Uterus (tissue), 4 donors: ENCODE results near the gene UBE3C. TPM values are rescaled to one million over a fixed set of nuclear protein-coding genes. Genes with fewer than 3 reads are reported as not detected.

Experiments used
- DNase-seq, 2 donors: peaks; one replicate each; pipeline ENCODE4 v3.0.0-alpha.2; 2019 to 2020
- H3K27ac ChIP-seq, 2 donors: fragments of 200-600 bp; sonication (generic); 1 replicate in 1 of 2; 2 replicates in 1 of 2; pipeline ENCODE4 v1.5.1; 2016 to 2018
- H3K27me3 ChIP-seq, 2 donors: fragments of 200-600 bp; sonication (generic); one replicate each; pipeline ENCODE4 v1.5.1; 2018 to 2019; ENCODE audit warnings: control low read depth in 1 of 2
- H3K36me3 ChIP-seq, 2 donors: fragments of 200-600 bp; sonication (generic); one replicate each; pipeline ENCODE4 v1.5.1; 2019; ENCODE audit warnings: control low read depth in 1 of 2
- H3K4me1 ChIP-seq, 2 donors: fragments of 200-600 bp; sonication (generic); one replicate each; pipeline ENCODE4 v1.5.1; 2018 to 2019; ENCODE audit warnings: control low read depth in 1 of 2
- H3K4me3 ChIP-seq, 2 donors: fragments of 200-600 bp; sonication (generic); 1 replicate in 1 of 2; 2 replicates in 1 of 2; pipeline ENCODE4 v1.5.1; 2018 to 2019; ENCODE audit warnings: mild to moderate bottlenecking in 1 of 2
- H3K9me3 ChIP-seq, 2 donors: fragments of 200-600 bp; sonication (generic); one replicate each; pipeline ENCODE4 v1.5.1; 2019; ENCODE audit warnings: control low read depth in 1 of 2
- POLR2A ChIP-seq, 2 donors: fragments of 450-650 bp; IDR thresholded peaks; one replicate each; pipeline ENCODE4 v1.6.1; 2016; ENCODE audit warnings: antibody characterized with exemption in 2 of 2, mild to moderate bottlenecking in 1 of 2, moderate library complexity in 1 of 2
- intact Hi-C: fragments of 100-400 bp; cut with DNase I; formaldehyde crosslinking; loops from one replicate; pipeline ENCODE4 v1.15.1; 2023; ENCODE audit warnings: low total_unique reads
- total RNA-seq, 4 donors: library from RNA; depleted of rRNA in 3 of 4; stranded (reverse); fragments of >200 nt in 3 of 4; gene quantifications; one replicate each; pipeline versions ENCODE4 v1.1.0 to v1.2.4, GENCODE V29; 2014 to 2023
- TF ChIP-seq, protein P1 (sequence below), 4 experiments: fragments of 200-600 bp in 2 of 4; fragments of 450-650 bp in 2 of 4; sonication (generic) in 2 of 4; IDR thresholded peaks; one replicate each; pipeline ENCODE4 v1.5.1; 2016 to 2019; ENCODE audit warnings: antibody characterized with exemption in 4 of 4, mild to moderate bottlenecking in 2 of 4, moderate library complexity in 1 of 4
- donor health status: DM: yes; HTN: yes; CAD: no.

UBE3C gene
- total RNA-seq, 4 donors from 2014 or later, result 54.1 to 121 (median 91.7) TPM

DNA sequence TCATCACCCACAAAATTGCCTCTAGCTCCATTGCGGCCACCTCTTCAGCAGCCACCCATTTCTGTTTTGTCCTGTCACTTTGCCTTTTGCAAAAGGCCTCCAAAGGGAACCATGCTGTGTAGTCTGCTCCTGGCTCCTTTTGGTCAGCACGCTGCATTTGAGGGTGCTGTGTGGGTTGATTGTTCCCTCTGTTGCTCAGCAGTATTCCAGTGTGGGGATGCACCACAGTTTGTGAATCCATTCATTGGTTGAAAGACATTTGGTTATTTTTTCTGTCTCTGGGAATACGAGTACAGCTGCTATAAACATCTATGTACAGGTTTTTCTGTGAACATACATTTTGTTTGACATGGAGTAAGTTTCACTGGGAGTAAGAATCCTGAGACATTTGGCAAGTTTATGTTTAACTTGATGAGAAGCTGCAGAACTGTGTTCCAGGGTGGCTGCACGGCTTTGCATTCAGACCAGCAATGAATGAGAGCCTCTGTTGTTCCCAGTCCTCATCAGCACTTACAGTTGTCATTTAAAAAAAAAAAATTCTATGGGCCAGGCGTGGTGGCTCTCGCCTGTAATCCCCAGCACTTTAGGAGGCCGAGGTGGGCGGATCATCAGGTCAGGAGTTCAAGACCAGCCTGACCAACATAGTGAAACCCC is 82.3 kb downstream of the UBE3C start:
- H3K36me3 ChIP-seq, result no peaks in the 10 kb centered on the region
- TF ChIP-seq POLR2A (IDR thresholded peaks at IDR 0.05), result no peak
- TF ChIP-seq, protein P1, sequence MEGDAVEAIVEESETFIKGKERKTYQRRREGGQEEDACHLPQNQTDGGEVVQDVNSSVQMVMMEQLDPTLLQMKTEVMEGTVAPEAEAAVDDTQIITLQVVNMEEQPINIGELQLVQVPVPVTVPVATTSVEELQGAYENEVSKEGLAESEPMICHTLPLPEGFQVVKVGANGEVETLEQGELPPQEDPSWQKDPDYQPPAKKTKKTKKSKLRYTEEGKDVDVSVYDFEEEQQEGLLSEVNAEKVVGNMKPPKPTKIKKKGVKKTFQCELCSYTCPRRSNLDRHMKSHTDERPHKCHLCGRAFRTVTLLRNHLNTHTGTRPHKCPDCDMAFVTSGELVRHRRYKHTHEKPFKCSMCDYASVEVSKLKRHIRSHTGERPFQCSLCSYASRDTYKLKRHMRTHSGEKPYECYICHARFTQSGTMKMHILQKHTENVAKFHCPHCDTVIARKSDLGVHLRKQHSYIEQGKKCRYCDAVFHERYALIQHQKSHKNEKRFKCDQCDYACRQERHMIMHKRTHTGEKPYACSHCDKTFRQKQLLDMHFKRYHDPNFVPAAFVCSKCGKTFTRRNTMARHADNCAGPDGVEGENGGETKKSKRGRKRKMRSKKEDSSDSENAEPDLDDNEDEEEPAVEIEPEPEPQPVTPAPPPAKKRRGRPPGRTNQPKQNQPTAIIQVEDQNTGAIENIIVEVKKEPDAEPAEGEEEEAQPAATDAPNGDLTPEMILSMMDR (IDR thresholded peaks at IDR 0.05), result no peak

DNA sequence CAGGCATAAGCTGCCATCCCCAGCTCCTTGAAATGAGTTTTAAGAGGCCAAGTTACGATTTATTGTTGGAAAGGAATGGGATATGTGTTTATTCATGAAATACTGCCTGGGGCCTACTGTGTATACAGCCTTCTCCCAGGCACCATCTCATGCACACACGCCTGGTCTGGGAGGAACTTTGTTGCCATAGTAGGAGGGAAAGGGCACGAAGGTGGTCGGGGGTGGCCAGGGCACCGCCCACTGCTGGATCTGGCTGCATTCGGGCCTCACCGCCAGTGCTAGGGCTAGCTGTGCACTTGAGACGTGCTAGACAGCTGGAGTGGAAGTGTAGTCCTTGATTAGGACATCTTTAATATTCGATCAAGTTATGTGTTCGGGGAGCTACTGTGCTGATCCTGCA is 84.0 kb downstream of the UBE3C start:
- intact Hi-C loops, result no loop called here
- no peaks in the 10 kb centered on the region for H3K27me3 ChIP-seq
- TF ChIP-seq POLR2A (IDR thresholded peaks at IDR 0.05), result no peak
- TF ChIP-seq, protein P1 (IDR thresholded peaks at IDR 0.05), result no peak
- H3K27ac ChIP-seq, result no peak overlapping the region
- no peak for DNase-seq
- no peak overlapping the region for H3K4me3 ChIP-seq
- H3K9me3 ChIP-seq, result no peaks in the 10 kb centered on the region
- no peaks in the 10 kb centered on the region for H3K4me1 ChIP-seq
- H3K36me3 ChIP-seq, result no peaks in the 10 kb centered on the region

More for the DNA sequence above, 82.3 kb downstream of the UBE3C start:
- Histone ChIP-seq H3K27ac (no peak overlapping the region), H3K27me3 (no peaks in the 10 kb centered on the region), H3K4me3 (no peak overlapping the region), H3K4me1 (no peaks in the 10 kb centered on the region), H3K9me3 (no peaks in the 10 kb centered on the region)
- intact Hi-C loops, result no loop called here
- no peak for DNase-seq

DNA sequence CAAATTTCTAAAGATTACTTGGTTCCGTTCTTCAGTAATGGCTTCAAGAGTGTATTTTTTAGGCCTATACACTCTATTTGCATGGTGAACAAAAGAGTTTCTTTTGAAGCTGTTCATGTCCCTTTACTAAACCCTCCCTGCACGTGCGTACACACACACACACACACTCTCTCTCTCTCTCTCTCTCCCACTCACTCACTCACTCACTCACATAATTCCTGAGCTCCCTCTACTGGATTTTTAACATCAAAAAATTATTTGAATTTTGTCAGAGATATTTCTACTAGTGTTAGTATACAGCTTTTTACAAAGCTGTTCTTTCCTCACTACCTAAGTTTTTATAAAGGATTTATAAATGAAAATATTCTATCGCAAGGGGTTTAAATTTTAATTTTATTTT is 85.9 kb downstream of the UBE3C start:
- H3K27me3 ChIP-seq, result no peaks in the 10 kb centered on the region

DNA sequence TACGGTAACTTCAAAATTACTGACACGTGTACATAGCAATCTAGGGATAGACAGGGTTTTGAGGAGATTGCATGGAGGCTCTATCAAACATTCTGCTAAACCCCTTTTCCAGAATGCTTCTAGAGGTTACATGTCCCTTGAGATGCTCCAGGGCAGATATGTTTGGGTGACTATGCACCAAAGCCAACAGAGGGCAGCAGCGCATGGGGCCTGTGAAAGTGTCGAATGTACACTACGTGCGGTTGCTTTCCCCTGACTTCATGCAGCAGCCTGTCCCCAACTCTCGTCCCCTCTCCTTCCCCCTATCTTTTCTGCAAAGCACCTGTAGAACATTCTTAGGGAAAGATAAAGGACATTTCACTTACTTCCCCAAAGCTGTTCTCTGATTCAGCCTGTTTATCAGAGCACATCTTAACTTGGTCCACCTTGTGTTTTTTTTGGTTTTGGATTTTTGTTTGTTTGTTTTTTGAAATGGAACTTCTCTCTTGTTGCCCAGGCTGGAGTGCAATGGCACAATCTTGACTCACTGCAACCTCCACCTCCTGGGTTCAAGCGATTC is 90.2 kb downstream of the UBE3C start:
- no peaks in the 10 kb centered on the region for H3K36me3 ChIP-seq
- no peak for DNase-seq
- H3K9me3 ChIP-seq, result no peaks in the 10 kb centered on the region
- intact Hi-C loops, result no loop called here
- no peak overlapping the region for H3K4me3 ChIP-seq
- H3K27me3 ChIP-seq, result no peaks in the 10 kb centered on the region
- H3K27ac ChIP-seq, result no peak overlapping the region
- TF ChIP-seq POLR2A (IDR thresholded peaks at IDR 0.05), result no peak
- H3K4me1 ChIP-seq, result no peaks in the 10 kb centered on the region

More for the DNA sequence above, 85.9 kb downstream of the UBE3C start:
- H3K9me3 ChIP-seq, result no peaks in the 10 kb centered on the region
- intact Hi-C loops, result no loop called here
- no peak overlapping the region for H3K4me3 ChIP-seq
- H3K36me3 ChIP-seq, result no peaks in the 10 kb centered on the region
- no peaks in the 10 kb centered on the region for H3K4me1 ChIP-seq
- H3K27ac ChIP-seq, result no peak overlapping the region
- DNase-seq, result no peak
- TF ChIP-seq, protein P1 (IDR thresholded peaks at IDR 0.05), result no peak
- TF ChIP-seq POLR2A (IDR thresholded peaks at IDR 0.05), result no peak

DNA sequence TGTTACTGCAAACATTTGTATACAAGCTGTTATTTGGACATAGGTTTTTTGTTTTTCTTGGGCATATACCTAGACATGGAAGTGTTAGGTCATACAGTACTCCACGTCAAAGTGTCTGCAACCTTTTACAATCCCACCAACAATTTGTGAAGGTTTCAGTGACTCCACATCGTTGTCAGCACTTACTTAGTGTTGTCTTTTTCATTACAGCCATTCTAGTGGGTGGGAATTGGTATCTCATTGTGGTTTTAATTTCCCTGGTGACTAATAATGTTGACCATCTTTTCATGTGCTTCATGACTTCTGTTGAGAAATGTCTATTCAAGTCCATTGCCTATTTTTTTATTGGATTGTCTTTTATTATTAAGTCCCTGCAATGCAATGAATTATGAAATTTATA is 95.0 kb downstream of the UBE3C start:
- H3K36me3 ChIP-seq, result no peaks in the 10 kb centered on the region
- H3K27ac ChIP-seq, result no peak overlapping the region
- H3K4me1 ChIP-seq, result no peaks in the 10 kb centered on the region
- H3K9me3 ChIP-seq, result no peaks in the 10 kb centered on the region
- H3K27me3 ChIP-seq, result no peaks in the 10 kb centered on the region
- intact Hi-C loops, result no loop called here
- no peak overlapping the region for H3K4me3 ChIP-seq
- TF ChIP-seq POLR2A (IDR thresholded peaks at IDR 0.05), result no peak
- TF ChIP-seq, protein P1 (IDR thresholded peaks at IDR 0.05), result no peak
- no peak for DNase-seq
